Measurements from ENCODE around the gene LYRM7. TPM values are rescaled to one million over a fixed set of nuclear protein-coding genes. Genes with fewer than 3 reads are reported as not detected.

LYRM7 gene
- total and polyA plus RNA-seq, 10 of the 15 experiments (the other 5 are each of a cell fraction or from before 2014, with no cell fraction given): 9.2 to 68.8 (median 20.2) TPM

DNA sequence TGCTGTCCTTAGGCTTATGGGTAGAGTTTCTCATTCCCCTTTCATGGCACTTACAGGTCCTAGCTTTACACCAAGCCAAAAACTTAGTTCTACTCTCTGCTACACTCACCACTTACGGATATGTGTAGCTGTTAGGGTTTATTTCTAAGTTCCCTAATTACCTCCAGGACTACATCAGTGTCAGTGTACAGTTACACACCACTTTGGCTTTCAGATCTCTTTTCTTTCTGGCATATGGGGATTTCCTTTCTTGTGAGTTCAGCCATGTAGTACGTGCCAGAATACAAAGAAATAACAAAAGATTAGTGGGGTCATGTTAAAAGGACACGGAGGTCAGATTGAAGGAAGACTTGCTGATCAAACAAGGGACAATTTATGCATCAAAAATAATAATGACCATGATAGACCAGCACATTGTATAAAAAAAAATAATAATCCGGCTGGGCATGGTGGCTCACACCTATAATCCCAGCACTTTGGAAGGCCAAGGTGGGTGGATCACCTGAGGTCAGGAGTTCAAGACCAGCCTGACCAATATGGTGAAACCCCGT lies 41.8 kb downstream of the LYRM7 start (continued):
- no peak for TF ChIP-seq SUPT20H (IDR thresholded peaks at IDR 0.05; ENCODE audit: borderline replicate concordance, control insufficient read depth, low read depth, low read length)
- TF ChIP-seq NRF1 (conservative IDR thresholded peaks at IDR 0.05; ENCODE audit: low read depth, low read length): no peak
- TF ChIP-seq, protein P1, sequence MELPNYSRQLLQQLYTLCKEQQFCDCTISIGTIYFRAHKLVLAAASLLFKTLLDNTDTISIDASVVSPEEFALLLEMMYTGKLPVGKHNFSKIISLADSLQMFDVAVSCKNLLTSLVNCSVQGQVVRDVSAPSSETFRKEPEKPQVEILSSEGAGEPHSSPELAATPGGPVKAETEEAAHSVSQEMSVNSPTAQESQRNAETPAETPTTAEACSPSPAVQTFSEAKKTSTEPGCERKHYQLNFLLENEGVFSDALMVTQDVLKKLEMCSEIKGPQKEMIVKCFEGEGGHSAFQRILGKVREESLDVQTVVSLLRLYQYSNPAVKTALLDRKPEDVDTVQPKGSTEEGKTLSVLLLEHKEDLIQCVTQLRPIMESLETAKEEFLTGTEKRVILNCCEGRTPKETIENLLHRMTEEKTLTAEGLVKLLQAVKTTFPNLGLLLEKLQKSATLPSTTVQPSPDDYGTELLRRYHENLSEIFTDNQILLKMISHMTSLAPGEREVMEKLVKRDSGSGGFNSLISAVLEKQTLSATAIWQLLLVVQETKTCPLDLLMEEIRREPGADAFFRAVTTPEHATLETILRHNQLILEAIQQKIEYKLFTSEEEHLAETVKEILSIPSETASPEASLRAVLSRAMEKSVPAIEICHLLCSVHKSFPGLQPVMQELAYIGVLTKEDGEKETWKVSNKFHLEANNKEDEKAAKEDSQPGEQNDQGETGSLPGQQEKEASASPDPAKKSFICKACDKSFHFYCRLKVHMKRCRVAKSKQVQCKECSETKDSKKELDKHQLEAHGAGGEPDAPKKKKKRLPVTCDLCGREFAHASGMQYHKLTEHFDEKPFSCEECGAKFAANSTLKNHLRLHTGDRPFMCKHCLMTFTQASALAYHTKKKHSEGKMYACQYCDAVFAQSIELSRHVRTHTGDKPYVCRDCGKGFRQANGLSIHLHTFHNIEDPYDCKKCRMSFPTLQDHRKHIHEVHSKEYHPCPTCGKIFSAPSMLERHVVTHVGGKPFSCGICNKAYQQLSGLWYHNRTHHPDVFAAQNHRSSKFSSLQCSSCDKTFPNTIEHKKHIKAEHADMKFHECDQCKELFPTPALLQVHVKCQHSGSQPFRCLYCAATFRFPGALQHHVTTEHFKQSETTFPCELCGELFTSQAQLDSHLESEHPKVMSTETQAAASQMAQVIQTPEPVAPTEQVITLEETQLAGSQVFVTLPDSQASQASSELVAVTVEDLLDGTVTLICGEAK (IDR thresholded peaks at IDR 0.05; ENCODE audit: borderline replicate concordance): no peak
- TF ChIP-seq RELA (IDR thresholded peaks at IDR 0.05; ENCODE audit: borderline replicate concordance, partially characterized antibody): peak; percentile 22
- TF ChIP-seq, protein P2, sequence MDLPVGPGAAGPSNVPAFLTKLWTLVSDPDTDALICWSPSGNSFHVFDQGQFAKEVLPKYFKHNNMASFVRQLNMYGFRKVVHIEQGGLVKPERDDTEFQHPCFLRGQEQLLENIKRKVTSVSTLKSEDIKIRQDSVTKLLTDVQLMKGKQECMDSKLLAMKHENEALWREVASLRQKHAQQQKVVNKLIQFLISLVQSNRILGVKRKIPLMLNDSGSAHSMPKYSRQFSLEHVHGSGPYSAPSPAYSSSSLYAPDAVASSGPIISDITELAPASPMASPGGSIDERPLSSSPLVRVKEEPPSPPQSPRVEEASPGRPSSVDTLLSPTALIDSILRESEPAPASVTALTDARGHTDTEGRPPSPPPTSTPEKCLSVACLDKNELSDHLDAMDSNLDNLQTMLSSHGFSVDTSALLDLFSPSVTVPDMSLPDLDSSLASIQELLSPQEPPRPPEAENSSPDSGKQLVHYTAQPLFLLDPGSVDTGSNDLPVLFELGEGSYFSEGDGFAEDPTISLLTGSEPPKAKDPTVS (IDR thresholded peaks at IDR 0.05; ENCODE audit: low read depth, low read length): no peak
- no peak for TF ChIP-seq BACH1 (IDR thresholded peaks at IDR 0.05; ENCODE audit: borderline replicate concordance)
- TF ChIP-seq, protein P3, sequence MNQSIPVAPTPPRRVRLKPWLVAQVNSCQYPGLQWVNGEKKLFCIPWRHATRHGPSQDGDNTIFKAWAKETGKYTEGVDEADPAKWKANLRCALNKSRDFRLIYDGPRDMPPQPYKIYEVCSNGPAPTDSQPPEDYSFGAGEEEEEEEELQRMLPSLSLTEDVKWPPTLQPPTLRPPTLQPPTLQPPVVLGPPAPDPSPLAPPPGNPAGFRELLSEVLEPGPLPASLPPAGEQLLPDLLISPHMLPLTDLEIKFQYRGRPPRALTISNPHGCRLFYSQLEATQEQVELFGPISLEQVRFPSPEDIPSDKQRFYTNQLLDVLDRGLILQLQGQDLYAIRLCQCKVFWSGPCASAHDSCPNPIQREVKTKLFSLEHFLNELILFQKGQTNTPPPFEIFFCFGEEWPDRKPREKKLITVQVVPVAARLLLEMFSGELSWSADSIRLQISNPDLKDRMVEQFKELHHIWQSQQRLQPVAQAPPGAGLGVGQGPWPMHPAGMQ (IDR thresholded peaks at IDR 0.05; ENCODE audit: borderline replicate concordance): no peak
- TF ChIP-seq SPI1 (IDR thresholded peaks at IDR 0.05; ENCODE audit: borderline replicate concordance, insufficient read depth, low read depth, low read length): peak; percentile 77
- TF ChIP-seq, protein P4, sequence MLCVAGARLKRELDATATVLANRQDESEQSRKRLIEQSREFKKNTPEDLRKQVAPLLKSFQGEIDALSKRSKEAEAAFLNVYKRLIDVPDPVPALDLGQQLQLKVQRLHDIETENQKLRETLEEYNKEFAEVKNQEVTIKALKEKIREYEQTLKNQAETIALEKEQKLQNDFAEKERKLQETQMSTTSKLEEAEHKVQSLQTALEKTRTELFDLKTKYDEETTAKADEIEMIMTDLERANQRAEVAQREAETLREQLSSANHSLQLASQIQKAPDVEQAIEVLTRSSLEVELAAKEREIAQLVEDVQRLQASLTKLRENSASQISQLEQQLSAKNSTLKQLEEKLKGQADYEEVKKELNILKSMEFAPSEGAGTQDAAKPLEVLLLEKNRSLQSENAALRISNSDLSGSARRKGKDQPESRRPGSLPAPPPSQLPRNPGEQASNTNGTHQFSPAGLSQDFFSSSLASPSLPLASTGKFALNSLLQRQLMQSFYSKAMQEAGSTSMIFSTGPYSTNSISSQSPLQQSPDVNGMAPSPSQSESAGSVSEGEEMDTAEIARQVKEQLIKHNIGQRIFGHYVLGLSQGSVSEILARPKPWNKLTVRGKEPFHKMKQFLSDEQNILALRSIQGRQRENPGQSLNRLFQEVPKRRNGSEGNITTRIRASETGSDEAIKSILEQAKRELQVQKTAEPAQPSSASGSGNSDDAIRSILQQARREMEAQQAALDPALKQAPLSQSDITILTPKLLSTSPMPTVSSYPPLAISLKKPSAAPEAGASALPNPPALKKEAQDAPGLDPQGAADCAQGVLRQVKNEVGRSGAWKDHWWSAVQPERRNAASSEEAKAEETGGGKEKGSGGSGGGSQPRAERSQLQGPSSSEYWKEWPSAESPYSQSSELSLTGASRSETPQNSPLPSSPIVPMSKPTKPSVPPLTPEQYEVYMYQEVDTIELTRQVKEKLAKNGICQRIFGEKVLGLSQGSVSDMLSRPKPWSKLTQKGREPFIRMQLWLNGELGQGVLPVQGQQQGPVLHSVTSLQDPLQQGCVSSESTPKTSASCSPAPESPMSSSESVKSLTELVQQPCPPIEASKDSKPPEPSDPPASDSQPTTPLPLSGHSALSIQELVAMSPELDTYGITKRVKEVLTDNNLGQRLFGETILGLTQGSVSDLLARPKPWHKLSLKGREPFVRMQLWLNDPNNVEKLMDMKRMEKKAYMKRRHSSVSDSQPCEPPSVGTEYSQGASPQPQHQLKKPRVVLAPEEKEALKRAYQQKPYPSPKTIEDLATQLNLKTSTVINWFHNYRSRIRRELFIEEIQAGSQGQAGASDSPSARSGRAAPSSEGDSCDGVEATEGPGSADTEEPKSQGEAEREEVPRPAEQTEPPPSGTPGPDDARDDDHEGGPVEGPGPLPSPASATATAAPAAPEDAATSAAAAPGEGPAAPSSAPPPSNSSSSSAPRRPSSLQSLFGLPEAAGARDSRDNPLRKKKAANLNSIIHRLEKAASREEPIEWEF (IDR thresholded peaks at IDR 0.05; ENCODE audit: insufficient replicate concordance, low read depth, low read length): no peak
- TF ChIP-seq SREBF1 (IDR thresholded peaks at IDR 0.05; ENCODE audit: low read length): no peak
- TF ChIP-seq SMC3 (IDR thresholded peaks at IDR 0.05; ENCODE audit: borderline replicate concordance, low read length): no peak; the same call in 1 of the 2 replicates
- no peak for TF ChIP-seq SREBF2 (IDR thresholded peaks at IDR 0.05; ENCODE audit: low read length)
- TF ChIP-seq MTA2 (IDR thresholded peaks at IDR 0.05; ENCODE audit: low read depth): peak; percentile 87
- no peak for TF ChIP-seq NFYA (IDR thresholded peaks at IDR 0.05; ENCODE audit: borderline replicate concordance, low read depth, low read length)
